Osteoblast (primary cell): ENCODE data around the gene AHNAK2. TPM values are rescaled to one million over a fixed set of nuclear protein-coding genes. Genes with fewer than 3 reads are reported as not detected.

Source experiments
- DNase-seq: peaks from one replicate; pipeline ENCODE4 v3.0.0; 2011; ENCODE audit warnings: low spot score, mixed read lengths; ENCODE audit not compliant: insufficient read length; ENCODE audit errors: missing footprints
- H2AFZ ChIP-seq: 2 replicates; pipeline ENCODE4 v1.6.0; 2011; ENCODE audit warnings: mild to moderate bottlenecking, low read length
- H3K27ac ChIP-seq: 2 replicates; pipeline ENCODE4 v1.5.1; 2011; ENCODE audit warnings: mild to moderate bottlenecking, low read depth, low read length, moderate library complexity
- H3K27me3 ChIP-seq: 2 replicates; pipeline ENCODE4 v1.6.0; 2012; ENCODE audit warnings: mild to moderate bottlenecking, control low read depth, inconsistent platforms, low read length, moderate library complexity; ENCODE audit not compliant: insufficient read depth
- H3K36me3 ChIP-seq: 2 replicates; pipeline ENCODE4 v1.5.1; 2011; ENCODE audit warnings: mild to moderate bottlenecking, low read length, control low read depth, moderate library complexity; ENCODE audit not compliant: insufficient read depth
- H3K4me1 ChIP-seq: 2 replicates; pipeline ENCODE4 v1.5.1; 2011; ENCODE audit warnings: mild to moderate bottlenecking, low read length, control low read depth, moderate library complexity; ENCODE audit not compliant: insufficient read depth
- H3K4me2 ChIP-seq: 2 replicates; pipeline ENCODE4 v1.6.0; 2011; ENCODE audit warnings: mild to moderate bottlenecking, low read length; ENCODE audit not compliant: insufficient read depth
- H3K4me3 ChIP-seq: fragments of 200-600 bp; sonication (generic); 3 replicates; pipeline ENCODE4 v1.5.1; 2012; ENCODE audit warnings: mild to moderate bottlenecking, low read length, inconsistent platforms; ENCODE audit not compliant: insufficient read depth
- H3K79me2 ChIP-seq: 2 replicates; pipeline ENCODE4 v1.6.0; 2012; ENCODE audit warnings: mild to moderate bottlenecking, low read length, control low read depth, inconsistent platforms; ENCODE audit not compliant: insufficient read depth
- H3K9me3 ChIP-seq: 2 replicates; pipeline ENCODE4 v1.5.1; 2011; ENCODE audit warnings: low read depth, low read length, control low read depth
- H4K20me1 ChIP-seq: 2 replicates; pipeline ENCODE4 v1.6.0; 2012; ENCODE audit warnings: mild to moderate bottlenecking, low read length, control low read depth; ENCODE audit not compliant: insufficient read depth
- total RNA-seq: library from RNA; depleted of rRNA; stranded (reverse); fragments of >200 nt; gene quantifications from 2 replicates; pipeline ENCODE4 v1.2.3, GENCODE V29; 2012
- TF ChIP-seq, protein P1 (sequence below): IDR thresholded peaks from 2 replicates; pipeline ENCODE4 v1.5.1; 2011; ENCODE audit warnings: mild to moderate bottlenecking, low read depth, low read length, moderate library complexity; ENCODE audit errors: extremely low read depth

Gene AHNAK2
- total RNA-seq, 1 donor = 30.8 TPM

DNA sequence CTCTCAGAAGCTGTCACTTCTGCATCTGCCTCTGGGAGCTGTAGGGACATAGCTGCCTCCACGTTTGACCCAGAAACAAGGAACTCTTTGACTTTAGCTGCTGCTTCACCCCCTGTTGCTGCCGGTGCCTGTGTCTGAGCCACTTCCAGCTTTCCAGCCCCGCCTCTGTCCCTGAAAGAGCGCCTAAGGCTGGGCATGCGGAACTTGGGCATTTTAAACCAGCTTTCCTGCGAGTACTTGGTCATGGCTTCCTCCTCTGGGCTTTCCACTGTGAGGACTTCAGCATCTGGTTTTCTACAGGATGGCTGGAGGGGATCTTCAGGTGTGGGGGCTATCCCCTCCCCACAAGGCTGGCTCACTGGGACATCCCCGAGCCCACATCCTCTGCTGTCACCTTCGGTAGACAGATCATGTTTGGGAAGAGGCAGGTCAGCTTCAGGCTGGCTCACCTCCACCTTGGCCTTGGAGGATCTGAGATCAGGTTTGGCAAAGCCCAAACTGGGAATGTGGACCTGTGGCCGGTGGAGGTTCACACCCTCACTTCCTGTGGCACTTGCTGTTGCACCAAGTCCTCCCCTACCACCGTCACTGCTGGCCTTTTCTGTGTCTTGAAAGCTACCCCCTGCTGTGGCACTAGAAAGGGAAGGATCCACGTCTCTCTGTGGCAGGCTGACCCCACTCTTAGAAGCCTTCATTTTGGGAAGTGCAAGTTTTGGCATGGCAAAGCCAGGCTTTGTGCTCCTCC is 38.3 kb downstream of the AHNAK2 start:
- Histone ChIP-seq H3K36me3 (no peaks in the 10 kb centered on the region), H3K79me2 (no peaks in the 10 kb centered on the region), H4K20me1 (no peaks in the 10 kb centered on the region), H3K4me2 (no peak overlapping the region), H3K9me3 (no peaks in the 10 kb centered on the region), H3K27me3 (peaks cover 10% of the 10 kb centered on the region), H3K4me3 (no peak overlapping the region), H3K4me1 (no peaks in the 10 kb centered on the region), H2AFZ (no peak overlapping the region), H3K27ac (no peak overlapping the region)
- DNase-seq = peak; percentile 51
- TF ChIP-seq, protein P1, sequence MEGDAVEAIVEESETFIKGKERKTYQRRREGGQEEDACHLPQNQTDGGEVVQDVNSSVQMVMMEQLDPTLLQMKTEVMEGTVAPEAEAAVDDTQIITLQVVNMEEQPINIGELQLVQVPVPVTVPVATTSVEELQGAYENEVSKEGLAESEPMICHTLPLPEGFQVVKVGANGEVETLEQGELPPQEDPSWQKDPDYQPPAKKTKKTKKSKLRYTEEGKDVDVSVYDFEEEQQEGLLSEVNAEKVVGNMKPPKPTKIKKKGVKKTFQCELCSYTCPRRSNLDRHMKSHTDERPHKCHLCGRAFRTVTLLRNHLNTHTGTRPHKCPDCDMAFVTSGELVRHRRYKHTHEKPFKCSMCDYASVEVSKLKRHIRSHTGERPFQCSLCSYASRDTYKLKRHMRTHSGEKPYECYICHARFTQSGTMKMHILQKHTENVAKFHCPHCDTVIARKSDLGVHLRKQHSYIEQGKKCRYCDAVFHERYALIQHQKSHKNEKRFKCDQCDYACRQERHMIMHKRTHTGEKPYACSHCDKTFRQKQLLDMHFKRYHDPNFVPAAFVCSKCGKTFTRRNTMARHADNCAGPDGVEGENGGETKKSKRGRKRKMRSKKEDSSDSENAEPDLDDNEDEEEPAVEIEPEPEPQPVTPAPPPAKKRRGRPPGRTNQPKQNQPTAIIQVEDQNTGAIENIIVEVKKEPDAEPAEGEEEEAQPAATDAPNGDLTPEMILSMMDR = no peak

- no peaks in the 10 kb centered on the region for H3K79me2 ChIP-seq
- H3K4me1 ChIP-seq = no peaks in the 10 kb centered on the region
- H3K4me2 ChIP-seq = no peak overlapping the region
- H2AFZ ChIP-seq = no peak overlapping the region
- peaks cover 17% of the 10 kb centered on the region for H3K27me3 ChIP-seq
- no peak overlapping the region for H3K27ac ChIP-seq
- peak; percentile 66 for DNase-seq
- H4K20me1 ChIP-seq = no peaks in the 10 kb centered on the region
- no peak overlapping the region for H3K4me3 ChIP-seq
- no peaks in the 10 kb centered on the region for H3K36me3 ChIP-seq
- H3K9me3 ChIP-seq = no peaks in the 10 kb centered on the region
- TF ChIP-seq, protein P1 = no peak
Measured at GRCh38 chr14:104938960-104939359, 39.2 kb downstream of the AHNAK2 start.

DNA sequence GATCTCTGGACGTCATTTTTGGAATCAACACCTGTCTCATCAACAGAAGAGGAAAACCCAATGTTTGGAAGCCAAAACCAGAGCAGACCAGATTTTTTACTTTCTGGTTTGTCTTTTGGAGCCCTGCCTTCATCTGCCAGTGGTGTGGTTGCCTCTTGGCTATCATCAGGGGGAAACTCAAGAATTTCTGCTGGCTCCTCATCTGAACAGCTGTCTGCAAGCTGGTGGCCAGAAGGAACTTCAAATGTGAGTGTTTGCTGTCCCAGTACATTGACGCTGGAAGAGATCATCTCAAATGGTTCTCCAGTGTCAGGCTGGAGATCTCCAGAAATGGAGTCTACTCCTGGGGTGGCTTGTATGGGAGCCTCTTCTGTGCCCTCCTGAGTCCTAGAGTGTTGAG is 39.7 kb downstream of the AHNAK2 start:
- no peaks in the 10 kb centered on the region for H3K9me3 ChIP-seq
- TF ChIP-seq, protein P1 = no peak
- H3K4me2 ChIP-seq = no peak overlapping the region
- H4K20me1 ChIP-seq = no peaks in the 10 kb centered on the region
- no peak for DNase-seq
- no peaks in the 10 kb centered on the region for H3K79me2 ChIP-seq
- no peaks in the 10 kb centered on the region for H3K36me3 ChIP-seq
- no peaks in the 10 kb centered on the region for H3K4me1 ChIP-seq
- no peak overlapping the region for H3K27ac ChIP-seq
- H3K4me3 ChIP-seq = no peak overlapping the region
- H3K27me3 ChIP-seq = peaks cover 17% of the 10 kb centered on the region
- no peak overlapping the region for H2AFZ ChIP-seq

- TF ChIP-seq, protein P1 = no peak
- Histone ChIP-seq H3K4me3 (no peak overlapping the region), H3K4me1 (no peaks in the 10 kb centered on the region), H3K36me3 (no peaks in the 10 kb centered on the region), H3K9me3 (no peaks in the 10 kb centered on the region), H3K27ac (no peak overlapping the region), H3K4me2 (no peak overlapping the region), H3K27me3 (peaks cover 20% of the 10 kb centered on the region), H3K79me2 (no peaks in the 10 kb centered on the region), H4K20me1 (no peaks in the 10 kb centered on the region), H2AFZ (no peak overlapping the region)
- DNase-seq = peak; percentile 50
Measured at GRCh38 chr14:104937694-104938365, 40.3 kb downstream of the AHNAK2 start.
